Testis (tissue), 3 donors: ENCODE measurements around the gene TRNAU1AP. TPM values are rescaled to one million over a fixed set of nuclear protein-coding genes. Genes with fewer than 3 reads are reported as not detected.
"Not testable (repeated sequence)": the region's sequence is repeated elsewhere in the genome, so short reads cannot be mapped to it uniquely, and the experiment has no call there.

Experiments used
- DNase-seq: peaks from one replicate; pipeline ENCODE4 v3.0.0-alpha.2; 2019
- H3K27ac ChIP-seq, 2 donors: fragments of 200-600 bp; sonication (generic); one replicate each; pipeline ENCODE4 v1.5.1; 2019
- H3K27me3 ChIP-seq: fragments of 200-600 bp; sonication (generic); one replicate; pipeline ENCODE4 v1.5.1; 2019
- H3K36me3 ChIP-seq: fragments of 200-600 bp; sonication (generic); one replicate; pipeline ENCODE4 v1.5.1; 2017; ENCODE audit warnings: low read depth; ENCODE audit errors: missing control alignments
- H3K4me1 ChIP-seq: fragments of 200-600 bp; sonication (generic); one replicate; pipeline ENCODE4 v1.5.1; 2019
- H3K4me3 ChIP-seq, 2 donors: fragments of 200-600 bp; sonication (generic); one replicate each; pipeline ENCODE4 v1.5.1; 2017 to 2019
- H3K9me3 ChIP-seq: fragments of 200-600 bp; sonication (generic); one replicate; pipeline ENCODE4 v1.5.1; 2017
- CTCF ChIP-seq, 3 experiments: fragments of 450-650 bp in 2 of 3; fragments of 200-600 bp in 1 of 3; sonication (generic) in 1 of 3; IDR thresholded peaks; one replicate each; pipeline ENCODE4 v1.5.1; 2016 to 2019; ENCODE audit warnings: antibody characterized with exemption in 3 of 3, mild to moderate bottlenecking in 2 of 3, moderate library complexity in 1 of 3
- POLR2A ChIP-seq: fragments of 450-650 bp; IDR thresholded peaks from one replicate; pipeline ENCODE4 v1.6.1; 2017; ENCODE audit warnings: antibody characterized with exemption, mild to moderate bottlenecking, moderate library complexity
- WGBS, 2 donors: methylation state at CpG; one replicate each; pipeline ENCODE4 v1.1.5; 2018; 5-methylcytosine and 5-hydroxymethylcytosine counted together
- intact Hi-C: fragments of 100-400 bp; cut with DNase I; formaldehyde crosslinking; loops from one replicate; pipeline ENCODE4 v1.15.1; 2023; ENCODE audit warnings: low total_unique reads
- polyA plus RNA-seq: library from polyadenylated mRNA; stranded (reverse); fragments of 350-450 nt; fragmentation: Illumina TruSeq; extraction: RNeasy Lipid Tissue Mini Kit (QIAGEN cat#74804); gene quantifications from one replicate; pipeline ENCODE4 v1.2.3, GENCODE V29; 2014; ENCODE audit warnings: low read depth, low replicate concordance; ENCODE audit not compliant: insufficient read depth
- total RNA-seq, 2 donors: library from RNA; depleted of rRNA; stranded (reverse); fragments of >200 nt; gene quantifications; one replicate each; pipeline ENCODE4 v1.2.3, GENCODE V29; 2016

TRNAU1AP gene
- total and polyA plus RNA-seq, 3 donors from 2014 or later = 15.5 to 22.5 (median 19.8) TPM

- intact Hi-C loops = no loop called here
These were observed 12.2 kb downstream of the TRNAU1AP start for GRCh38 chr1:28565040-28565439.

GRCh38 chr1:28565726-28566125 is 12.8 kb downstream of the TRNAU1AP start:
- H3K36me3 ChIP-seq = no peaks in the 10 kb centered on the region
- no peak for DNase-seq
- TF ChIP-seq POLR2A (no peak), CTCF (IDR thresholded peaks at IDR 0.05) (no peak)
- no peak overlapping the region for H3K4me3 ChIP-seq
- intact Hi-C loops = no loop called here
- no peaks in the 10 kb centered on the region for H3K9me3 ChIP-seq
- 98% methylated on average over 6 of the region's 6 CpGs for WGBS, 2 donors
- no peaks in the 10 kb centered on the region for H3K4me1 ChIP-seq
- no peak overlapping the region for H3K27ac ChIP-seq
- H3K27me3 ChIP-seq = no peaks in the 10 kb centered on the region

More at GRCh38 chr1:28565040-28565439, 12.2 kb downstream of the TRNAU1AP start:
- 92 to 98% methylated on average over 7 of the region's 7 CpGs for WGBS, 2 donors
- DNase-seq = no peak
- Histone ChIP-seq H3K9me3 (no peaks in the 10 kb centered on the region), H3K27me3 (no peaks in the 10 kb centered on the region), H3K4me1 (no peaks in the 10 kb centered on the region), H3K36me3 (no peaks in the 10 kb centered on the region), H3K27ac (no peak overlapping the region), H3K4me3 (no peak overlapping the region)
- TF ChIP-seq POLR2A (no peak), CTCF (IDR thresholded peaks at IDR 0.05) (no peak)

GRCh38 chr1:28566931-28567330 is 14.0 kb downstream of the TRNAU1AP start:
- DNase-seq = no peak
- H3K4me3 ChIP-seq = no peak overlapping the region
- H3K9me3 ChIP-seq = no peaks in the 10 kb centered on the region
- intact Hi-C loops = no loop called here
- 81 to 87% methylated on average over 2 of the region's 2 CpGs for WGBS, 2 donors
- H3K27me3 ChIP-seq = no peaks in the 10 kb centered on the region
- TF ChIP-seq CTCF (IDR thresholded peaks at IDR 0.05) = no peak
- TF ChIP-seq POLR2A = no peak
- H3K4me1 ChIP-seq = no peaks in the 10 kb centered on the region
- H3K36me3 ChIP-seq = no peaks in the 10 kb centered on the region
- no peak overlapping the region for H3K27ac ChIP-seq

- Histone ChIP-seq H3K27ac (no peak overlapping the region), H3K4me1 (no peaks in the 10 kb centered on the region), H3K4me3 (no peak overlapping the region), H3K27me3 (no peaks in the 10 kb centered on the region), H3K36me3 (no peaks in the 10 kb centered on the region), H3K9me3 (no peaks in the 10 kb centered on the region)
- no peak for DNase-seq
- TF ChIP-seq CTCF (IDR thresholded peaks at IDR 0.05) (no peak), POLR2A (no peak)
- WGBS, 2 donors = 85 to 94% methylated on average over 4 of the region's 4 CpGs
- intact Hi-C loops = no loop called here
These were observed 19.0 kb downstream of the TRNAU1AP start for GRCh38 chr1:28571911-28572310.

GRCh38 chr1:28572891-28573290 is 20.0 kb downstream of the TRNAU1AP start:
- H3K9me3 ChIP-seq, H3K36me3 ChIP-seq, intact Hi-C loops, H3K27me3 ChIP-seq, H3K27ac ChIP-seq, H3K4me3 ChIP-seq, DNase-seq, H3K4me1 ChIP-seq: not testable (repeated sequence)
- WGBS, 2 donors = 89 to 92% methylated on average over 12 of the region's 12 CpGs
